Activated CD4-positive, CD25-positive, alpha-beta regulatory T cell treated with anti-CD3 and anti-CD28 coated beads, Interleukin-2, amount 50 U/mL, for 16 hours (primary cell): ENCODE measurements around the gene GABARAPL1.

ENCODE experiments used
- DNase-seq: peaks from one replicate; pipeline ENCODE4 v3.0.0-alpha.2; 2020; ENCODE audit warnings: low read depth, low spot score

Gene GABARAPL1

GRCh38 chr12:10234562-10234961 is 21.9 kb downstream of the GABARAPL1 start:
- DNase-seq: no peak

GRCh38 chr12:10235761-10236631 is 23.3 kb downstream of the GABARAPL1 start:
- peak; percentile 14 for DNase-seq

DNA sequence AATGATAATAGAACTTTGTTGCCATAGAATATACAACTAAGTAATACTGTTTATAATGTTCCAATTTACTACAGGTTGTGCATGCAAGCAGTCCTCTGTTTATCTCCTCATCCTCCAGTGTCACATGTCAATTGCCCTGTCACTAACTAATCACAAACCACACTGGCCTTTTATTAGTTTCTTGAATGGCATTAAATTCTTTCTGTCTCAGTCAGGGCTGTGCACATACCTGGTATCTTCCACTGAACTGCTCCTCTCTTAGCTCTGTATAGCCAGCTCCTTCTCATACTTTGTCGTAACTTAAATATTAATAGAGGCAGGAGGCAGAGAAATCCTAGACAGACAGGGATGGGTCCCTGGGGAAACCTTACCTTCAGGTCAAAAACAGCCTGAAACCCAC is 24.0 kb downstream of the GABARAPL1 start:
- DNase-seq: no peak

- no peak for DNase-seq
These were observed 25.8 kb downstream of the GABARAPL1 start for GRCh38 chr12:10238526-10238925.

DNA sequence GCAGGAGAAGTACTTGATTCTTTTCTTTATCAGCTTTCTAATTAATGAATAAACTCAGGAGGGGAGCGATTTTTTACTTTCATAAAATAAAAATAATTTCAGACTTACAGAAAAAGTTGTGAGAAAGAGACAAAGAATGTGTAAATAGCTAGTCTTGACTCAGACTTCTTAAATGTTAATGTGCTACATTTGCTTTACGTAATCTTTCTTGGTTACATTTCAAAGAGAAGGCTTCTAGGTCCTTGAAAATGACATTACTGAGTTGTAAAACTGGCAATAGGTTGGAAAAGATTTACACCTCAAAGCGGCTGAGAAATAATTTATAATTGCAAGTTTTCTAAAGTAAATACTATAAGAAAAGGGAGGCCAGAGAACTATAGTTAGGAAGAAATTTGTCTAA is 28.6 kb downstream of the GABARAPL1 start:
- DNase-seq: no peak

- DNase-seq: no peak
These were observed 29.1 kb downstream of the GABARAPL1 start for GRCh38 chr12:10241727-10242126.

- no peak for DNase-seq
These were observed 29.9 kb downstream of the GABARAPL1 start for GRCh38 chr12:10242539-10242938.

- no peak for DNase-seq
These were observed 31.3 kb downstream of the GABARAPL1 start for GRCh38 chr12:10243818-10244520.

- DNase-seq: no peak
These were observed 34.9 kb downstream of the GABARAPL1 start for GRCh38 chr12:10247436-10248058.

- DNase-seq: no peak
These were observed 37.2 kb downstream of the GABARAPL1 start for GRCh38 chr12:10249690-10250455.

- no peak for DNase-seq
These were observed 39.0 kb downstream of the GABARAPL1 start for GRCh38 chr12:10251669-10252068.

DNA sequence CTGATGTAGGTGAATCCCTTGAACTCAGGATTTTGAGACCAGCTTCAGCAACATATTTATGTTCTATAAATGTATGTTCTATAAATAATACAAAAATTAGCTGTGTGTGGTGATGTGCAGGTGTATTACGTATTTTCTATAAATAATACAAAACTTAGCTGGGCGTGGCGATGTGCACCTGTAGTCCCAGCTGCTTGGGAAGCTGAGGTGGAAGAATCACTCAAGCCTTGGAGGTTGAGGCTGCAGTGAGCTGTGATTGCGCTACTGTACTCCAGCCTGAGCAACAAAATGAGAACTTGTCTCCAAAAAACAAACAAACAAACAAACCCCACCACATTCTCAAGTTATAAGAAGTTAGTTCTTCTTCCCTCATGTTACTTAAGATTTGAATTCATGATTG is 39.5 kb downstream of the GABARAPL1 start:
- no peak for DNase-seq

DNA sequence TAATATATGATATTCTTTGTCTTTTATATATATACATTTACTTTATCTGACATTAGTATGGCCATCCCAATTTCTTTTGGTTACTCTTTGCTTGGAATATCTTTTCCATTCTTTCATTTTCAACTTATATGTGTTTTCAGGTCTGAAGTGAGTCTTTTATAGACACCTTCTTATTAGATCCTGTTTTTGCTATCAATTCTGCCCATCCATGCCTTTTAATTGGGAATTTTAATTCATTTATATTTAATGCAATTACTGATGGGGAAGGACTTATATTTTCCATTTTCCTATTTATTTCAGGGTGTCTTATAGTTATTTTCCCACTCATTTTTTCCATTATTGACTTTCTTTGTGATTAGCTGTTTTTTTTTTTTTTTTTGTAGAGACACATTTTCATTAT is 43.4 kb downstream of the GABARAPL1 start:
- no peak for DNase-seq

- DNase-seq: no peak
These were observed 48.2 kb downstream of the GABARAPL1 start for GRCh38 chr12:10260927-10261326.

GRCh38 chr12:10268037-10268436 is 55.4 kb downstream of the GABARAPL1 start:
- DNase-seq: no peak

DNA sequence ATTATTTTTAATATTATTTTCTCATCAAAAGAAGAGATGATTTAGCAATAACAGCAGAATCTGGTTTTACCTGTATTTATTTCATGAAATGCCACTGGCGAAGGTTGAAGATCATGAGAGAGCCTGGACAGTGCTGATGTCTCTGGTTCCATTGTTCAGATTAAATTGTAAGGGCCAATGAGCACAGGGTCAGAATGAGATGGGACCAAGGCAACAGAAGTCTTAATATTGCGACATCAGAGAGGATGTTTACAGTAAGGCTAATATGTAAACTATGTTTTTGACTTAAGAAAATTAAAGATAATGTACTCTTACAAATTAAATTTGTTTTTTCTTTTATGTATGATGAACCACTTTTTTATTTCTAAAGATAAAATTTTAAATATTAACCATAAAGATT is 59.8 kb downstream of the GABARAPL1 start:
- DNase-seq: no peak
